Loucy (cell line): ENCODE data around the gene CCT3.

Experiments used
- H2AFZ ChIP-seq: fragments of 200-600 bp; sonication (generic); 2 replicates; pipeline ENCODE4 v1.6.0; 2016; ENCODE audit warnings: antibody characterized with exemption, mild to moderate bottlenecking, low read length, moderate library complexity
- H3F3A ChIP-seq: fragments of 200-600 bp; 2 replicates; pipeline ENCODE4 v1.6.0; 2016; ENCODE audit warnings: antibody characterized with exemption, low read depth, mild to moderate bottlenecking
- H3K27me3 ChIP-seq: fragments of 200-600 bp; sonication (generic); 2 replicates; pipeline ENCODE4 v1.6.1; 2014; ENCODE audit warnings: low read length, mild to moderate bottlenecking; ENCODE audit not compliant: insufficient read depth, poor library complexity, severe bottlenecking
- H3K36me3 ChIP-seq: fragments of 200-600 bp; sonication (generic); 2 replicates; pipeline ENCODE4 v1.6.1; 2016; ENCODE audit warnings: low read length; ENCODE audit not compliant: insufficient read depth
- H3K4me1 ChIP-seq: fragments of 200-600 bp; sonication (generic); 2 replicates; pipeline ENCODE4 v1.5.1; 2014; ENCODE audit warnings: low read length, mild to moderate bottlenecking; ENCODE audit not compliant: insufficient read depth, poor library complexity, severe bottlenecking
- H3K4me2 ChIP-seq: fragments of 200-600 bp; sonication (generic); 2 replicates; pipeline ENCODE4 v1.6.0; 2014; ENCODE audit warnings: antibody characterized with exemption, low read length, low read depth, mild to moderate bottlenecking; ENCODE audit not compliant: poor library complexity, severe bottlenecking
- H3K4me3 ChIP-seq: fragments of 200-600 bp; sonication (generic); 2 replicates; pipeline ENCODE4 v1.5.1; 2014; ENCODE audit warnings: low read length, mild to moderate bottlenecking, mixed read lengths; ENCODE audit not compliant: poor library complexity, severe bottlenecking
- H3K79me2 ChIP-seq: fragments of 200-600 bp; sonication (generic); 2 replicates; pipeline ENCODE4 v1.6.1; 2014; ENCODE audit warnings: low read length; ENCODE audit not compliant: insufficient read depth
- H3K9ac ChIP-seq: fragments of 200-600 bp; sonication (generic); 2 replicates; pipeline ENCODE4 v1.6.0; 2014; ENCODE audit warnings: mild to moderate bottlenecking, low read depth, low read length, moderate library complexity; ENCODE audit not compliant: poor library complexity, severe bottlenecking
- H3K9me2 ChIP-seq: fragments of 200-600 bp; sonication (generic); replicated peaks from 2 replicates; pipeline ENCODE4 v1.6.1; 2016; ENCODE audit warnings: low read depth, low read length, mixed read lengths
- H3K9me3 ChIP-seq: fragments of 200-600 bp; sonication (generic); 2 replicates; pipeline ENCODE4 v1.6.1; 2014; ENCODE audit warnings: mild to moderate bottlenecking, antibody characterized with exemption, low read length, low read depth; ENCODE audit not compliant: insufficient read depth
- H4K20me1 ChIP-seq: fragments of 200-600 bp; sonication (generic); 2 replicates; pipeline ENCODE4 v1.6.0; 2014; ENCODE audit warnings: antibody characterized with exemption, low read length, mild to moderate bottlenecking; ENCODE audit not compliant: insufficient read depth, poor library complexity, severe bottlenecking
- CTCF ChIP-seq: fragments of 200-600 bp; sonication (generic); conservative IDR thresholded peaks from 2 replicates; pipeline ENCODE4 v1.5.1; 2014; ENCODE audit warnings: mild to moderate bottlenecking, antibody characterized with exemption, low read length
- EZH2phosphoT487 ChIP-seq: fragments of 200-600 bp; IDR thresholded peaks from 2 replicates; pipeline ENCODE4 v1.6.1; 2018; ENCODE audit warnings: antibody characterized with exemption, mild to moderate bottlenecking, moderate library complexity, borderline replicate concordance

The CCT3 gene

GRCh38 chr1:156379420-156380165 is 41.5 kb upstream of the CCT3 start:
- H3K4me3 ChIP-seq = no peak overlapping the region
- no peaks in the 10 kb centered on the region for H3K36me3 ChIP-seq
- no peaks in the 10 kb centered on the region for H3K79me2 ChIP-seq
- TF ChIP-seq CTCF (no peak), EZH2phosphoT487 (no peak)
- no peak overlapping the region for H3K4me2 ChIP-seq
- H3K9me2 ChIP-seq = no peaks in the 10 kb centered on the region
- no peaks in the 10 kb centered on the region for H3F3A ChIP-seq
- H3K27me3 ChIP-seq = no peaks in the 10 kb centered on the region
- no peak overlapping the region for H2AFZ ChIP-seq
- H3K9me3 ChIP-seq = no peaks in the 10 kb centered on the region
- no peaks in the 10 kb centered on the region for H4K20me1 ChIP-seq
- H3K4me1 ChIP-seq = no peaks in the 10 kb centered on the region
- no peak overlapping the region for H3K9ac ChIP-seq

- H3K36me3 ChIP-seq = no peaks in the 10 kb centered on the region
- H3K4me1 ChIP-seq = no peaks in the 10 kb centered on the region
- no peaks in the 10 kb centered on the region for H4K20me1 ChIP-seq
- H3K4me2 ChIP-seq = no peak overlapping the region
- no peaks in the 10 kb centered on the region for H3F3A ChIP-seq
- H3K9me2 ChIP-seq = no peaks in the 10 kb centered on the region
- H3K9ac ChIP-seq = no peak overlapping the region
- H3K4me3 ChIP-seq = no peak overlapping the region
- no peaks in the 10 kb centered on the region for H3K27me3 ChIP-seq
- no peak for TF ChIP-seq EZH2phosphoT487
- no peak for TF ChIP-seq CTCF
- H3K9me3 ChIP-seq = no peaks in the 10 kb centered on the region
- no peak overlapping the region for H2AFZ ChIP-seq
- H3K79me2 ChIP-seq = no peaks in the 10 kb centered on the region
These were observed 40.5 kb upstream of the CCT3 start for GRCh38 chr1:156378557-156378956.

- Histone ChIP-seq H3K36me3 (no peaks in the 10 kb centered on the region), H3K4me3 (no peak overlapping the region), H3K79me2 (no peaks in the 10 kb centered on the region), H3K27me3 (no peaks in the 10 kb centered on the region), H2AFZ (peak overlapping the region; percentile 52; the same call in 1 of the 2 replicates), H3K9me2 (no peaks in the 10 kb centered on the region), H3K9me3 (no peaks in the 10 kb centered on the region), H3F3A (no peaks in the 10 kb centered on the region), H3K4me2 (no peak overlapping the region), H3K4me1 (no peaks in the 10 kb centered on the region), H4K20me1 (no peaks in the 10 kb centered on the region), H3K9ac (no peak overlapping the region)
- no peak for TF ChIP-seq CTCF
- no peak for TF ChIP-seq EZH2phosphoT487
These were observed 39.1 kb upstream of the CCT3 start for GRCh38 chr1:156376958-156377919.
